Effector CD4-positive, alpha-beta T cell (primary cell): ENCODE results near the gene WNK2.
"Not testable (repeated sequence)": the region's sequence is repeated elsewhere in the genome, so short reads cannot be mapped to it uniquely, and the experiment has no call there.

Experiments
- DNase-seq: peaks from one replicate; pipeline ENCODE4 v3.0.0-alpha.2; 2020

WNK2 gene

DNA sequence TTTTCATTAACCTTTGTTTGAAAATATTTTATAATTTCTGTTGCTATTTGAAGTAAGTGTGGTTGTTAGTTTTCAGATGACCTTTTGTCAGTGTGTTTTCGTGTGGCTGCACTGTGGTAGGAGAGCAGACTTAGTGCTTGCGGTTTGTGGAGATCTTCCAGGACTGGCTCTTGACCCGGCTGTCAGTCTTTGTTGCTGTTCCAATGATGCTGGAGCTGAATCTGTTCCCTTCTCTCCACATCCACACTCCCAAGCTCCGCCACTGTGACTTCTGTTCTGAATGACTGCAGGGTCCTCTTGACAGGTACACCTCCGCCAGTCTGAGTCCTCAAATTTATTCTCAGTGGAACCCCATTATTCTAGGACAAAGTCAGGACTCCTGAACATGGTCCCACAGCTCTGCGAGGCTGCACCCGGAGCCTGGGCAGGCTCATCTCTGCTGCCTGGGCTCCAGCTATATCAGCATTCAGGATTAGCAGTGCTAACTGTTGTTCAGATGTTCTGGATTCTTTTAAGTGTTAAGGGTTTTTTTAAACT lies 126.0 kb downstream of the WNK2 start:
- DNase-seq: no peak

DNA sequence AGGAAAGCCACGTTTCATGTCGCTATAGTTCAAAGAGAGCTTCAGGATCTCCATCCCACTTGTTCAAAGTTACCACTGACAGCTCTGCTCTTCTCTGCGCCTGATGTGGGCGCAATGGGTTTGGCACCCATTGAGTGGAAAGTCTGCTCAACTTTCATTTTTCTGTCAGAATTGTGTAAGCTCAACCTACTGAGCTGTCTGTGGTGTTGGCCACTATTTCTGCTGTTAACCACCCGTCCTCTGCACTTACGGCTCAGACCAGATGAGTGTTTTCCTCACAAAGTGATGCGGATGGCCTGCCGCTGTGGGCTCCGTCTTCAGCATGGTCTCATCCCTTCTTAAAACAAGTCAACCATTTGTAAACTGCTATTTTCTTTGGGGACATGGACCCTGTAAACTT lies 131.2 kb downstream of the WNK2 start:
- DNase-seq: no peak

GRCh38 chr9:93315960-93316359 lies 132.0 kb downstream of the WNK2 start:
- DNase-seq: no peak

GRCh38 chr9:93316726-93317494 lies 133.0 kb downstream of the WNK2 start:
- DNase-seq: no peak

DNA sequence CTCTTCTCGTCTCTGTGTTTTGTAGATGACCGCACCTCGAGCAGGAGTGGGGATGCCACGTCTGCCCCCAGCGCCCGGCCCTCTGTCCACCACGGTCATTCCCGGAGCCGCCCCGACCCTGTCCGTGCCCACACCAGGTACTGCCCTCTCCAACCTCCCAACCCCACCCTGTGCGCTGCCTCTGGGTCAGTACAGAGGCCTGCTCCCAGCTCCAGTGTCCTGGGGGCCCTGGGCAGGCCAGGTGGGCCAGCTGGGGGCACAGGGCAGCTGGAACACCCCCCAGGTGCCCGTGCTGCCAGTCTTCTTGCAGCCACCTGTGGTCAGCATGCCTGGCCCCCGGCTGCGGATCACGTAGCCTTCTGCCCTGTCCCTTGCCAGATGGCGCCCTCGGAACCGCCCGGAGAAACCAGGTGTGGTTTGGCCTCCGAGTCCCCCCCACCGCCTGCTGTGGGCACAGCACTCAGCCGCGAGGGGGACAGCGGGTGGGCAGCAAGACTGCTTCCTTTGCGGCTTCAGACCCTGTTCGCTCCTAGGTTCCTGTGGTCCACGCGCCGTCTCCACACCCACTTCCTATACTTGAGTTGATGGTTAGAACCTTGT lies 133.7 kb downstream of the WNK2 start:
- DNase-seq: no peak

GRCh38 chr9:93318480-93318879 lies 134.5 kb downstream of the WNK2 start:
- no peak for DNase-seq

GRCh38 chr9:93319301-93319991 lies 135.5 kb downstream of the WNK2 start:
- no peak for DNase-seq

GRCh38 chr9:93319992-93320500 lies 136.1 kb downstream of the WNK2 start:
- no peak for DNase-seq

GRCh38 chr9:93320591-93321219 lies 136.8 kb downstream of the WNK2 start:
- DNase-seq: no peak

- DNase-seq: no peak
These were observed 137.3 kb downstream of the WNK2 start for GRCh38 chr9:93321220-93321610.

GRCh38 chr9:93323446-93323954 lies 139.6 kb downstream of the WNK2 start:
- DNase-seq: not testable (repeated sequence)

DNA sequence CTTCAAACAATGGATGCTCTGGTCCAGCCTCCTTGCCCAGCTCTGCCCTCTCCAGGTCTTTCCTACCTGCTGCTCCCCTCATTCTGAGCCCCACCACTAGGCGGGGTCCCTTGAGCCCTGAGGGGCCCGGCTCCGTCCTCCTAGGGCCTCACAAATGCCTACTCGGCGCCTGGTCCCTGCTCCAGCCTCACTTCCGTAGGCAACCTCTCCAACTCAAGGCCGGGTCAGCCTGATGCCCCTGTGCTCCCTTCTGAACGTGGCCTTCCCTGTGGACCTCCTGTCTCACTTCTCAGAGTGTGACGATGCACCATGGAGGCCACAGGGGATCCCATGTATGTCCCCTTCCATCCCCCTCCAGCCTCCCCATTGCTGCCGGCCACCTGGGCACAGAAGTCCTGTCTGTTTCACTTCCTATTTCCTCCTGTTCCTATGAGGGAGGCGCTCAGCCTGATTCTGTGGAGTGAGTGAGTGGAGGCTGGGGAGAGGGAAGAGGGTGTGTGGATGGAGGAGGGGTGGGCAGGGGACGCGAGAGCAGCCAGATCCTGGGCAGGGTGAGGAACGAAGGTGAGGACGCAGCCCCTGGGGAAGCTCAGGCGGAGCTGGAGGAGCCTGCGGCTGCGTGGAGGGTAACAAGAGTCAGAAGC lies 140.4 kb downstream of the WNK2 start:
- no peak for DNase-seq

GRCh38 chr9:93325307-93326035 lies 141.5 kb downstream of the WNK2 start:
- no peak for DNase-seq

DNA sequence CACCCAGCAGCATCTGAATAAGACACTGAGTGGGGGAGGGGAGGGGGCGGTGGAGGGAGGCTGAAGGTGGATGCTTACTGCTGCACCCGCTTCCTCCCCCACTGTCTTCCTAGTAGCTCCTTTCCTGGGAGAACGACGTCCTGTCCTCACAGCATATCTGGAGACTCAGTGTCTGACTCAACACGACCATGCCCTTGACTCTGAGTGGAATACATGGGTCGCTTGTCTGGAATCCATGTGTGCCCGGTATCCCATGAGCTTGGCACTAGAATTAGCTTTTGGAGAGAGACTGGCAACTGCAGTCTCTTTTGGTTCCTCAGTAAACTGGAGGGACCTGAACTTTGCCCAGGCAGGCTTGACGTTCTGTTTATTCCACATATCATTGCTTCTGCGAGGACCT lies 142.1 kb downstream of the WNK2 start:
- DNase-seq: no peak

DNA sequence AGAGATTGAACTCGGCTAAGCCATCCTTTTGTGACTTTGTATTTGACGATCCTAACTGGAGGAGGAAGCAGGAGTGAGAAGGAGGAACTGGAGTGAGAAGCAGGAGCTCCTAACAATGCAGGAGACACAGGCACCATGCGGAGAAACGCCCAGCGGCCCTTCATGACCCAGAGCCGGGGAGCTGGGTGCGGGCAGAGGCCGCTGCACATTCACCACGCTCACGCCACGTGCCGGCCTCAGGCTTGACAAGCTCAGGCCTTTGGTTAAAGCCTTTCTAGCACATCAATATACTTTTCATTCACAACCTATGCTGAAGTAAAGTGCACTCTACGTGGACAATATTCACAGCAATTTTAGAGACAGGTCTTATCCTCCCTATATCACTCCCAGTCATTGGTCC lies 142.7 kb downstream of the WNK2 start:
- DNase-seq: no peak

DNA sequence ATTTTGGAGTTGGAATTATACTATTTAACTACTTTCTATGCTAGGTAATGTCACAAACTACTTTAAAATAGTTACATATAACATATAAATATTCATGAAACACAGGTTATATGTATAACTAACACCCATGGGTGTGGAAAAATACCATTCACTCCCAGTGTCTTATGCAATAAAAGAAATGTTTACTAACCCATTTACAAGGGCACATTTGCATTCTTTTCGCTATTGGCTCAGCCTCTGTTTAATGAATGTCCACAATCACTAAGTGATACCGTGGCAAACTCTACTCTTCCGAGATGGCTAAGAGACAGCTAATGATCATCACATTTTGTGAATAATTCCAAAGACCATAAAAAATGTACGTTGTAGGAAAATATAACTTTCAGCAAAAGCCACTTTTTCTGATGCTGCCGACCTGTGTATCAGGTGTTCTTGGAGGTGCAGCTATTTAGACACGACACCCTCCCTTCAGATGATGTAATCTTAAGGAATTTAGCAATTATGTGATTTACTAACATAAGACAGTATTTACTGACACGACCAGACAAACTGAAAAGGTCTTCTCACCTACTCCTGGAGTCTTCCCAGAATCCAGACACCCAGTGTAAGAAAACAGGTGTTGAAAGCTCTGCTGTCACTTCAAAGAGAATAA lies 145.8 kb downstream of the WNK2 start:
- no peak for DNase-seq

DNA sequence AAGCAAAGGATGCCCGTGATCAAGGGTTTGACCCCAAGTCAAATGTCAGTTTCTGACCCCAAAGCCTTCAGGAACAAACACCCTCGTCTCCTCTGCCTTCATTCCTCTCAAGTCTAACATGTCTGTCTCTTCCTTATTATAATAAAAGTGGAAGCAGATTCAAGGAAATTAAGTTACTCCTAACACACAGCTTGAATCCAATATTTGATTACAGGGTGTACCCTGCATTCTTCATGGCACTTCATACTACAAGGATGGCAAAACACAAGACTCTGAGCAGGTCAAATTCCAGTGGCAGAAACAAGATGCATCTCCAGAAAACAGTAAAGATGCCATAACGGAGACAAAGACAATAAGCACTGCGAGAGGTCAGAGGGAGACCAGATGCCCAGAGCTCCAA lies 148.4 kb downstream of the WNK2 start:
- DNase-seq: no peak

- DNase-seq: no peak
These were observed 152.8 kb downstream of the WNK2 start for GRCh38 chr9:93336720-93337119.

GRCh38 chr9:93338196-93338595 lies 154.3 kb downstream of the WNK2 start:
- not testable (repeated sequence) for DNase-seq

DNA sequence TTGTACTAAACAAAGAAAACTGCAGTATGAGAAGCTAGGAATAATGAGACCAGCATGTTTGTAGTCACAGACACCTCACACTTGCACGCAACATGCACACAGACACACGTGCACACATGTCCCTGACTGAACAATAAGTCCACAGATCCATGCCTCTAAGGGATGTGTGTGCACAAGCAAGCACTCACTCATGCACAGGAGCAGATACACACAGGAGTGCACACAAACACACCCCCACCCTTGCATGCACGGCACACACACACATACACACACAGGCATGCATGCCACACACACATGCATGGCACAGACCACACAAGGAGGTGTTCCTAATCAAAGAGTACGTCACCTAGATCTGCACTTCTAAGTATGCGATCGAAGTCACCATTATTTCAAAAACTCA lies 156.2 kb downstream of the WNK2 start:
- no peak for DNase-seq

- not testable (repeated sequence) for DNase-seq
These were observed 157.9 kb downstream of the WNK2 start for GRCh38 chr9:93341820-93342219.
